IMR-90 (cell line): ENCODE measurements around the gene TCF12. TPM values are rescaled to one million over a fixed set of nuclear protein-coding genes. Genes with fewer than 3 reads are reported as not detected.

Source experiments
- ATAC-seq: fragments of 200-7000 bp; cut with Tn5 transposase; 2 replicates; pipeline ENCODE4 v1.9.1; 2020; ENCODE audit warnings: low read depth, mild to moderate bottlenecking, moderate library complexity
- BruUV-seq: library from RNA; stranded (reverse); fragments of 400-500 nt; replicated peaks from 2 replicates; lab custom pipeline; 2021; lab: Mats Ljungman, UMichigan
- CTCF ChIA-PET: fragments of 300-600 bp; formaldehyde crosslinking; extraction: SDS; loops from one replicate; lab custom pipeline; 2021; ENCODE audit warnings: antibody characterized with exemption; lab: Yijun Ruan, JAX
- POLR2A ChIA-PET: fragments of 300-600 bp; sonication (Branson Sonifier 250); formaldehyde crosslinking; loops from one replicate; lab custom pipeline; 2022; ENCODE audit warnings: antibody characterized with exemption; ENCODE audit not compliant: unreplicated experiment; lab: Charles Lee
- DNase-seq: peaks from one replicate; pipeline ENCODE4 v3.0.0; 2013
- H2AFZ ChIP-seq: replicated peaks from 2 replicates; pipeline ENCODE3; 2013; ENCODE audit warnings: low read length, mild to moderate bottlenecking; ENCODE audit not compliant: poor library complexity
- H2AK5ac ChIP-seq: 2 replicates; pipeline ENCODE4 v1.6.1; 2013; ENCODE audit warnings: low read depth, low read length, inconsistent platforms
- H2AK9ac ChIP-seq: replicated peaks from 2 replicates; pipeline ENCODE3; 2013; ENCODE audit warnings: mild to moderate bottlenecking, low read depth, low read length, moderate library complexity; ENCODE audit not compliant: poor library complexity
- H2BK120ac ChIP-seq: 2 replicates; pipeline ENCODE4 v1.6.1; 2013; ENCODE audit warnings: low read depth, low read length, inconsistent platforms
- H2BK15ac ChIP-seq: 3 replicates; pipeline ENCODE4 v1.6.1; 2013; ENCODE audit warnings: low read depth, low read length, inconsistent platforms
- H2BK20ac ChIP-seq: 2 replicates; pipeline ENCODE4 v1.6.1; 2013; ENCODE audit warnings: low read depth, mild to moderate bottlenecking, inconsistent platforms, low read length, moderate library complexity
- H2BK5ac ChIP-seq: 2 replicates; pipeline ENCODE4 v1.6.1; 2013; ENCODE audit warnings: mild to moderate bottlenecking, low read depth, low read length, inconsistent platforms; ENCODE audit not compliant: poor library complexity, severe bottlenecking
- H3K14ac ChIP-seq: replicated peaks from 2 replicates; pipeline ENCODE4 v1.6.1; 2013; ENCODE audit warnings: low read depth, low read length, inconsistent platforms
- H3K18ac ChIP-seq: 2 replicates; pipeline ENCODE4 v1.6.1; 2013; ENCODE audit warnings: low read depth, low read length, control low read depth
- H3K23ac ChIP-seq: 2 replicates; pipeline ENCODE4 v1.6.1; 2013; ENCODE audit warnings: low read depth, low read length, inconsistent platforms
- H3K27ac ChIP-seq: 2 replicates; pipeline ENCODE4 v1.5.1; 2013; ENCODE audit warnings: mild to moderate bottlenecking, control low read depth, low read length; ENCODE audit not compliant: insufficient read depth
- H3K27me3 ChIP-seq: 2 replicates; pipeline ENCODE4 v1.6.1; 2013; ENCODE audit warnings: low read length; ENCODE audit not compliant: control insufficient read depth, insufficient read depth
- H3K36me3 ChIP-seq: 2 replicates; pipeline ENCODE4 v1.6.1; 2013; ENCODE audit warnings: low read length, mixed read lengths; ENCODE audit not compliant: control insufficient read depth, insufficient read depth
- H3K4ac ChIP-seq: 2 replicates; pipeline ENCODE4 v1.6.1; 2013; ENCODE audit warnings: low read depth, low read length, inconsistent platforms
- H3K4me1 ChIP-seq: 2 replicates; pipeline ENCODE4 v1.6.1; 2013; ENCODE audit warnings: low read length, mixed read lengths; ENCODE audit not compliant: control insufficient read depth, insufficient read depth
- H3K4me2 ChIP-seq: 2 replicates; pipeline ENCODE4 v1.6.1; 2013; ENCODE audit warnings: low read depth, mild to moderate bottlenecking, control low read depth, low read length, moderate library complexity
- H3K4me3 ChIP-seq: 2 replicates; pipeline ENCODE4 v1.5.1; 2013; ENCODE audit warnings: low read depth, mild to moderate bottlenecking, control low read depth, low read length, moderate library complexity; ENCODE audit not compliant: insufficient read depth
- H3K56ac ChIP-seq: 2 replicates; pipeline ENCODE4 v1.6.1; 2013; ENCODE audit warnings: low read length, inconsistent platforms; ENCODE audit not compliant: insufficient read depth; ENCODE audit errors: extremely low read depth
- H3K79me1 ChIP-seq, 2 experiments: 2 replicates each; pipeline ENCODE4 v1.6.1; 2013; ENCODE audit warnings: low read length in 2 of 2, inconsistent platforms in 1 of 2, low read depth in 1 of 2
- H3K9ac ChIP-seq: 2 replicates; pipeline ENCODE4 v1.6.1; 2013; ENCODE audit warnings: low read depth, low read length, control low read depth
- H3K9me1 ChIP-seq: 2 replicates; pipeline ENCODE4 v1.6.1; 2013; ENCODE audit warnings: low read length, inconsistent platforms; ENCODE audit not compliant: insufficient read depth
- H3K9me3 ChIP-seq: 2 replicates; pipeline ENCODE4 v1.6.1; 2013; ENCODE audit warnings: low read length; ENCODE audit not compliant: control insufficient read depth, insufficient read depth
- H4K20me1 ChIP-seq: 2 replicates; pipeline ENCODE4 v1.6.1; 2013; ENCODE audit warnings: low read length, inconsistent platforms; ENCODE audit not compliant: insufficient read depth
- H4K5ac ChIP-seq: 2 replicates; pipeline ENCODE4 v1.6.1; 2013; ENCODE audit warnings: mild to moderate bottlenecking, low read depth, low read length, control low read depth
- H4K8ac ChIP-seq, 2 experiments: 2 replicates each; pipeline ENCODE4 v1.6.1; 2013; ENCODE audit warnings: low read depth in 2 of 2, low read length in 2 of 2, control low read depth in 1 of 2, inconsistent platforms in 1 of 2
- H4K91ac ChIP-seq: 2 replicates; pipeline ENCODE4 v1.6.1; 2013; ENCODE audit warnings: low read depth, low read length, inconsistent platforms; ENCODE audit not compliant: insufficient read depth
- MAFK ChIP-seq: IDR thresholded peaks from 2 replicates; pipeline ENCODE4 v1.6.1; 2012; ENCODE audit warnings: low read depth, low read length, improper control_type of control experiment
- dilution Hi-C: fragments of 300-500 bp; cut with HindIII; formaldehyde crosslinking; loops from one replicate; pipeline ENCODE4 v1.14.3; 2018; ENCODE audit warnings: low sequenced_read_pairs; ENCODE audit not compliant: unreplicated experiment
- in situ Hi-C: fragments of 300-500 bp; cut with MboI; formaldehyde crosslinking; loops from 3 replicates; pipeline ENCODE4 v1.14.3; 2019; ENCODE audit warnings: low sequenced_read_pairs, inconsistent platforms, mixed read lengths
- intact Hi-C: fragments of 100-400 bp; cut with micrococcal nuclease; formaldehyde crosslinking; loops from 2 replicates; pipeline ENCODE4 v1.10.0; 2022
- polyA plus RNA-seq, 3 experiments: library from polyadenylated mRNA; depleted of rRNA; stranded (reverse); fragments of >200 nt; gene quantifications; 2 replicates each; pipeline ENCODE4 v1.2.3, GENCODE V29; 2012; ENCODE audit warnings: low replicate concordance in 1 of 3
- total RNA-seq: library from RNA; depleted of rRNA; stranded (reverse); fragments of >200 nt; gene quantifications from 2 replicates; pipeline ENCODE4 v1.2.3, GENCODE V29; 2012
- TF ChIP-seq, protein P1 (sequence below): fragments of 150-350 bp; IDR thresholded peaks from 2 replicates; pipeline ENCODE4 v1.6.1; 2017; ENCODE audit warnings: mild to moderate bottlenecking, antibody characterized with exemption, low read length, low read depth

TCF12 gene
- total and polyA plus RNA-seq, 2 of the 4 experiments (the other 2 are of a cell fraction), result 79.4 to 160 TPM

DNA sequence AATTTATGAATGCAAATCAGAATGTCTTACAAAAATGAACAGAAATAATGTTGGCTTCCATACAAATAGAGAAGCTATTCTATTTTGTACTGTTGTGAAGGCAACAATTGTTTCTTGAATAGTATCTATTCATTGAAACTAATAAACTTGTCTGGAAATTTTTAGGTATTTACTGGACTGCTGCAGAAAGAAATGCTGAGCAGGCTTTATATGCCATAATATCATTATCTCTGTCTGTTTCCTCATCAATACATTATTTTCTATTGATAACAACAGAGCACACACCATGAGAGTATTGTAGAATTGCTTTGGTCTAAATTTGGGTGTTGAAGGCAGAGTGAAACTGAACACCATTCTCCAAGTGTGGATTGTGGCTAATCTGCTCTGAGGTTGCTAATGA, 241.3 kb downstream of the TCF12 start:
- peak overlapping the region; percentile 99 for H3K18ac ChIP-seq
- no TSS peak for BruUV-seq
- H2BK5ac ChIP-seq, result peak overlapping the region; percentile 98
- peak overlapping the region; percentile 96; the same call in 2 of the 3 replicates for H2BK15ac ChIP-seq
- H3K36me3 ChIP-seq, result peaks cover 2% of the 10 kb centered on the region
- peak overlapping the region; percentile 41 to 93 for H4K8ac ChIP-seq
- peaks cover 31 to 55% of the 10 kb centered on the region in 2 experiments for H3K79me1 ChIP-seq
- H3K9me1 ChIP-seq, result peaks cover 18% of the 10 kb centered on the region
- H4K5ac ChIP-seq, result peak overlapping the region; percentile 55; the same call in 1 of the 2 replicates
- H3K14ac ChIP-seq, result peak overlapping the region; percentile 87; the same call in 1 of the 2 replicates
- no peaks in the 10 kb centered on the region for H3K27me3 ChIP-seq
- DNase-seq (no peak), ATAC-seq (no peak)
- in situ Hi-C loops, result loop anchor here (10.0 kb wide), 1 partner anchor 145 kb away; no protein-coding TSS in a partner anchor
- TF ChIP-seq, protein P1, sequence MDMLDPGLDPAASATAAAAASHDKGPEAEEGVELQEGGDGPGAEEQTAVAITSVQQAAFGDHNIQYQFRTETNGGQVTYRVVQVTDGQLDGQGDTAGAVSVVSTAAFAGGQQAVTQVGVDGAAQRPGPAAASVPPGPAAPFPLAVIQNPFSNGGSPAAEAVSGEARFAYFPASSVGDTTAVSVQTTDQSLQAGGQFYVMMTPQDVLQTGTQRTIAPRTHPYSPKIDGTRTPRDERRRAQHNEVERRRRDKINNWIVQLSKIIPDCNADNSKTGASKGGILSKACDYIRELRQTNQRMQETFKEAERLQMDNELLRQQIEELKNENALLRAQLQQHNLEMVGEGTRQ, result no peak
- TF ChIP-seq MAFK, result peak; percentile 69
- peak overlapping the region; percentile 34; the same call in 1 of the 2 replicates for H3K4me2 ChIP-seq
- CTCF ChIA-PET, result interaction anchor here (1.9 kb wide), 1 partner anchor 53 kb away, joined by 7 read pairs; no protein-coding TSS in a partner anchor
- H3K23ac ChIP-seq, result peak overlapping the region; percentile 66; the same call in 1 of the 2 replicates
- H2AK5ac ChIP-seq, result peak overlapping the region; percentile 97
- POLR2A ChIA-PET, result no interaction called here
- H3K56ac ChIP-seq, result peak overlapping the region; percentile 67
- H3K4me1 ChIP-seq, result peaks cover 21% of the 10 kb centered on the region
- no peak overlapping the region for H3K4me3 ChIP-seq
- H2AFZ ChIP-seq, result no peak overlapping the region
- H4K20me1 ChIP-seq, result peaks cover 8% of the 10 kb centered on the region
- H2BK120ac ChIP-seq, result peak overlapping the region; percentile 90
- dilution Hi-C loops, result no loop called here
- H3K9ac ChIP-seq, result no peak overlapping the region
- peak overlapping the region; percentile 85 for H4K91ac ChIP-seq
- H3K27ac ChIP-seq, result peak overlapping the region; percentile 94; the same call in 1 of the 2 replicates
- H2AK9ac ChIP-seq, result no peak overlapping the region
- no peaks in the 10 kb centered on the region for H3K9me3 ChIP-seq
- H3K4ac ChIP-seq, result peak overlapping the region; percentile 88
- intact Hi-C loops, result no loop called here
- H2BK20ac ChIP-seq, result peak overlapping the region; percentile 91
